GM12878 (cell line): ENCODE measurements around the gene DACT3. TPM values are rescaled to one million over a fixed set of nuclear protein-coding genes. Genes with fewer than 3 reads are reported as not detected.

ENCODE experiments used
- EGR1 ChIP-seq, 2 experiments: IDR thresholded peaks; 1 replicate in 1 of 2; 2 replicates in 1 of 2; pipeline ENCODE4 v1.6.1; 2011 to 2012; ENCODE audit warnings: low read depth in 2 of 2, low read length in 2 of 2, borderline replicate concordance in 1 of 2, mild to moderate bottlenecking in 1 of 2, moderate library complexity in 1 of 2
- IKZF2 ChIP-seq, 2 experiments: fragments of 450-650 bp; IDR thresholded peaks; 2 replicates each; pipeline ENCODE4 v1.6.1; 2017; ENCODE audit warnings: mild to moderate bottlenecking in 2 of 2, moderate library complexity in 2 of 2
- RFX5 ChIP-seq: IDR thresholded peaks from 2 replicates; pipeline ENCODE4 v1.6.1; 2011; ENCODE audit warnings: low read depth, low read length, improper control_type of control experiment
- TBL1XR1 ChIP-seq: IDR thresholded peaks from 2 replicates; pipeline ENCODE4 v1.6.1; 2012; ENCODE audit warnings: low read depth, low read length, improper control_type of control experiment
- polyA plus RNA-seq, 11 experiments: library from polyadenylated mRNA; depleted of rRNA in 4 of 11; unstranded in 6 of 11; stranded (reverse) in 5 of 11; fragments of >200 nt; fragmentation: Nextera tagmentation in 4 of 11; fragmentation: Illumina TruSeq in 1 of 11; extraction: Ambion mirVana in 4 of 11; extraction: Trizol in 1 of 11; gene quantifications; 1 replicate in 1 of 11; 2 replicates in 10 of 11; pipeline versions ENCODE4 v1.2.1 to v1.2.3, GENCODE V29; 2011 to 2016; ENCODE audit warnings: inconsistent platforms in 2 of 11, missing spikeins in 2 of 11, low read depth in 1 of 11
- total RNA-seq, 4 experiments: library from RNA; depleted of rRNA in 3 of 4; stranded (reverse); fragments of >200 nt in 3 of 4; fragmentation: Illumina TruSeq in 1 of 4; extraction: Trizol in 1 of 4; gene quantifications; 2 replicates each; pipeline versions ENCODE4 v1.2.1 to v1.2.3, GENCODE V29; 2013 to 2021
- TF ChIP-seq, protein P1 (sequence below): fragments of 450-650 bp; IDR thresholded peaks from 2 replicates; pipeline ENCODE4 v1.6.1; 2016; ENCODE audit warnings: mild to moderate bottlenecking, moderate library complexity, borderline replicate concordance
- TF ChIP-seq, protein P2 (sequence below): fragments of 450-650 bp; IDR thresholded peaks from 2 replicates; pipeline ENCODE4 v1.6.1; 2017; ENCODE audit warnings: low read depth, mild to moderate bottlenecking, moderate library complexity
- TF ChIP-seq, protein P3 (sequence below): IDR thresholded peaks from 2 replicates; pipeline ENCODE4 v1.6.1; 2012; ENCODE audit warnings: low read length, inconsistent platforms

Gene DACT3
- total and polyA plus RNA-seq, 10 of the 15 experiments (the other 5 are each of a cell fraction or from before 2014, with no cell fraction given): 0.05 to 2.5 (median 0.35) TPM; not detected in 1

DNA sequence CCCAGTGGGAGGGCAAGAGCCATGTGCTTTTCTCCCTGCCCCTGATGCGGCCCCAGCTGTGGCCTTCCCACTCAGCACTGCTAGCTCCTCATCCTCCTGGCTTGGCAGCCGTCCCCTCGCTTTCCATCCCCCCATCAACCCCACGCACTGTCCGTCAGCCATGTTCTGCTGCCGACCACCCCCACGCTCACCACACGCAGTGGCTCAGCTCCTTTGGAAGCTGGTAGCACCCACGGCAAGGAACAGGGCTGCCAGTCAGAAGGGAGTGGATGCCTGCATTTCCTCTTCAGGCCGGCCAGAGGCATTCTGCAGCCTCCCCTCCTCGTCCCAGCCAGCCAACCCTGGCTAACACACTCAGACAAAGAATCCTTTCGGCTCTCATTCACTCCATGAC, 53.5 kb downstream of the DACT3 start (continued):
- TF ChIP-seq, protein P1, sequence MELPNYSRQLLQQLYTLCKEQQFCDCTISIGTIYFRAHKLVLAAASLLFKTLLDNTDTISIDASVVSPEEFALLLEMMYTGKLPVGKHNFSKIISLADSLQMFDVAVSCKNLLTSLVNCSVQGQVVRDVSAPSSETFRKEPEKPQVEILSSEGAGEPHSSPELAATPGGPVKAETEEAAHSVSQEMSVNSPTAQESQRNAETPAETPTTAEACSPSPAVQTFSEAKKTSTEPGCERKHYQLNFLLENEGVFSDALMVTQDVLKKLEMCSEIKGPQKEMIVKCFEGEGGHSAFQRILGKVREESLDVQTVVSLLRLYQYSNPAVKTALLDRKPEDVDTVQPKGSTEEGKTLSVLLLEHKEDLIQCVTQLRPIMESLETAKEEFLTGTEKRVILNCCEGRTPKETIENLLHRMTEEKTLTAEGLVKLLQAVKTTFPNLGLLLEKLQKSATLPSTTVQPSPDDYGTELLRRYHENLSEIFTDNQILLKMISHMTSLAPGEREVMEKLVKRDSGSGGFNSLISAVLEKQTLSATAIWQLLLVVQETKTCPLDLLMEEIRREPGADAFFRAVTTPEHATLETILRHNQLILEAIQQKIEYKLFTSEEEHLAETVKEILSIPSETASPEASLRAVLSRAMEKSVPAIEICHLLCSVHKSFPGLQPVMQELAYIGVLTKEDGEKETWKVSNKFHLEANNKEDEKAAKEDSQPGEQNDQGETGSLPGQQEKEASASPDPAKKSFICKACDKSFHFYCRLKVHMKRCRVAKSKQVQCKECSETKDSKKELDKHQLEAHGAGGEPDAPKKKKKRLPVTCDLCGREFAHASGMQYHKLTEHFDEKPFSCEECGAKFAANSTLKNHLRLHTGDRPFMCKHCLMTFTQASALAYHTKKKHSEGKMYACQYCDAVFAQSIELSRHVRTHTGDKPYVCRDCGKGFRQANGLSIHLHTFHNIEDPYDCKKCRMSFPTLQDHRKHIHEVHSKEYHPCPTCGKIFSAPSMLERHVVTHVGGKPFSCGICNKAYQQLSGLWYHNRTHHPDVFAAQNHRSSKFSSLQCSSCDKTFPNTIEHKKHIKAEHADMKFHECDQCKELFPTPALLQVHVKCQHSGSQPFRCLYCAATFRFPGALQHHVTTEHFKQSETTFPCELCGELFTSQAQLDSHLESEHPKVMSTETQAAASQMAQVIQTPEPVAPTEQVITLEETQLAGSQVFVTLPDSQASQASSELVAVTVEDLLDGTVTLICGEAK: no peak
- TF ChIP-seq, protein P2, sequence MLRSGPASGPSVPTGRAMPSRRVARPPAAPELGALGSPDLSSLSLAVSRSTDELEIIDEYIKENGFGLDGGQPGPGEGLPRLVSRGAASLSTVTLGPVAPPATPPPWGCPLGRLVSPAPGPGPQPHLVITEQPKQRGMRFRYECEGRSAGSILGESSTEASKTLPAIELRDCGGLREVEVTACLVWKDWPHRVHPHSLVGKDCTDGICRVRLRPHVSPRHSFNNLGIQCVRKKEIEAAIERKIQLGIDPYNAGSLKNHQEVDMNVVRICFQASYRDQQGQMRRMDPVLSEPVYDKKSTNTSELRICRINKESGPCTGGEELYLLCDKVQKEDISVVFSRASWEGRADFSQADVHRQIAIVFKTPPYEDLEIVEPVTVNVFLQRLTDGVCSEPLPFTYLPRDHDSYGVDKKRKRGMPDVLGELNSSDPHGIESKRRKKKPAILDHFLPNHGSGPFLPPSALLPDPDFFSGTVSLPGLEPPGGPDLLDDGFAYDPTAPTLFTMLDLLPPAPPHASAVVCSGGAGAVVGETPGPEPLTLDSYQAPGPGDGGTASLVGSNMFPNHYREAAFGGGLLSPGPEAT: no peak
- TF ChIP-seq RFX5: no peak
- no peak for TF ChIP-seq TBL1XR1
- TF ChIP-seq, protein P3, sequence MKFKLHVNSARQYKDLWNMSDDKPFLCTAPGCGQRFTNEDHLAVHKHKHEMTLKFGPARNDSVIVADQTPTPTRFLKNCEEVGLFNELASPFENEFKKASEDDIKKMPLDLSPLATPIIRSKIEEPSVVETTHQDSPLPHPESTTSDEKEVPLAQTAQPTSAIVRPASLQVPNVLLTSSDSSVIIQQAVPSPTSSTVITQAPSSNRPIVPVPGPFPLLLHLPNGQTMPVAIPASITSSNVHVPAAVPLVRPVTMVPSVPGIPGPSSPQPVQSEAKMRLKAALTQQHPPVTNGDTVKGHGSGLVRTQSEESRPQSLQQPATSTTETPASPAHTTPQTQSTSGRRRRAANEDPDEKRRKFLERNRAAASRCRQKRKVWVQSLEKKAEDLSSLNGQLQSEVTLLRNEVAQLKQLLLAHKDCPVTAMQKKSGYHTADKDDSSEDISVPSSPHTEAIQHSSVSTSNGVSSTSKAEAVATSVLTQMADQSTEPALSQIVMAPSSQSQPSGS: no peak
- no peak for TF ChIP-seq EGR1 (IDR thresholded peaks at IDR 0.05; ENCODE audit: borderline replicate concordance in 1 of 2, low read depth in 2 of 2, low read length in 2 of 2)
- no peak for TF ChIP-seq IKZF2 (IDR thresholded peaks at IDR 0.05)
